GM12878 (cell line): ENCODE data around the gene S100A9. TPM values are rescaled to one million over a fixed set of nuclear protein-coding genes. Genes with fewer than 3 reads are reported as not detected.

Experiments
- ATAC-seq: fragments of 200-7000 bp; cut with Tn5 transposase; 3 replicates; pipeline ENCODE4 v1.9.1; 2020; ENCODE audit warnings: mild to moderate bottlenecking, moderate library complexity
- BruUV-seq: library from RNA; stranded (reverse); fragments of 400-500 nt; replicated peaks from 2 replicates; lab custom pipeline; 2021; lab: Mats Ljungman, UMichigan
- CTCF ChIA-PET: fragments of 300-600 bp; sonication (Branson Sonifier 250); formaldehyde crosslinking; extraction: SDS; loops from one replicate; lab custom pipeline; 2021; ENCODE audit warnings: inconsistent platforms; lab: Yijun Ruan, JAX
- POLR2A ChIA-PET: fragments of 350-600 bp; formaldehyde crosslinking; extraction: SDS; loops from one replicate; lab custom pipeline; 2021; ENCODE audit warnings: inconsistent platforms; lab: Charles Lee
- RAD21 ChIA-PET: fragments of 300-600 bp; sonication (Branson Sonifier 250); formaldehyde crosslinking; loops from one replicate; lab custom pipeline; 2023; ENCODE audit warnings: antibody characterized with exemption; ENCODE audit not compliant: unreplicated experiment; lab: Charles Lee
- SMC1A ChIA-PET: fragments of 300-600 bp; sonication (Branson Sonifier 250); formaldehyde crosslinking; loops from one replicate; lab custom pipeline; 2023; ENCODE audit not compliant: unreplicated experiment, uncharacterized antibody; lab: Charles Lee
- DNase-seq: peaks from one replicate; pipeline ENCODE4 v3.0.0-alpha.2; 2011; ENCODE audit warnings: low read depth, low spot score
- FAIRE-seq: peaks from 3 replicates; lab custom pipeline; 2011; peaks lifted over from hg19 to GRCh38; lab: Jason Lieb, UNC
- H2AFZ ChIP-seq: 2 replicates; pipeline ENCODE4 v1.6.0; 2011; ENCODE audit warnings: low read depth, low read length, control low read depth; ENCODE audit not compliant: control insufficient read depth
- H3K27ac ChIP-seq: 2 replicates; pipeline ENCODE4 v1.5.1; 2011; ENCODE audit warnings: control low read depth; ENCODE audit not compliant: control insufficient read depth, insufficient read depth
- H3K27me3 ChIP-seq, 2 experiments: replicated peaks in 1 of 2; 2 replicates each; pipeline versions ENCODE4 v1.6.0 to v1.6.1; 2011; ENCODE audit warnings: low read length in 1 of 2; ENCODE audit not compliant: control insufficient read depth in 2 of 2, insufficient read depth in 2 of 2
- H3K36me3 ChIP-seq, 2 experiments: 2 replicates each; pipeline ENCODE4 v1.5.1; 2011; ENCODE audit warnings: low read length in 1 of 2; ENCODE audit not compliant: control insufficient read depth in 2 of 2, insufficient read depth in 2 of 2
- H3K4me1 ChIP-seq: 2 replicates; pipeline ENCODE4 v1.6.1; 2011; ENCODE audit warnings: mild to moderate bottlenecking, low read length, moderate library complexity, mixed read lengths; ENCODE audit not compliant: control insufficient read depth, insufficient read depth
- H3K4me2 ChIP-seq: 2 replicates; pipeline ENCODE4 v1.6.0; 2011; ENCODE audit warnings: control low read depth; ENCODE audit not compliant: control insufficient read depth, insufficient read depth
- H3K4me3 ChIP-seq: fragments of 200-600 bp; sonication (generic); 2 replicates; pipeline ENCODE4 v1.5.1; 2016
- H3K79me2 ChIP-seq: 2 replicates; pipeline ENCODE4 v1.6.0; 2011; ENCODE audit warnings: low read length; ENCODE audit not compliant: control insufficient read depth, insufficient read depth
- H3K9ac ChIP-seq: 2 replicates; pipeline ENCODE4 v1.8.0; 2011; ENCODE audit warnings: low read length, control low read depth, mixed read lengths; ENCODE audit not compliant: control insufficient read depth, insufficient read depth
- H3K9me3 ChIP-seq: replicated peaks from 3 replicates; pipeline ENCODE4 v1.5.1; 2011; ENCODE audit warnings: mild to moderate bottlenecking, low read length; ENCODE audit not compliant: control insufficient read depth, insufficient read depth
- H4K20me1 ChIP-seq: 2 replicates; pipeline ENCODE4 v1.6.0; 2011; ENCODE audit not compliant: control insufficient read depth, insufficient read depth
- E2F8 ChIP-seq: fragments of 450-650 bp; IDR thresholded peaks from 2 replicates; pipeline ENCODE4 v1.6.1; 2018; ENCODE audit warnings: mild to moderate bottlenecking, low read depth, moderate library complexity; ENCODE audit not compliant: partially characterized antibody
- EP300 ChIP-seq, 2 experiments: fragments of 150-350 bp in 1 of 2; IDR thresholded peaks; 2 replicates each; pipeline ENCODE4 v1.6.1; 2011 to 2012; ENCODE audit warnings: low read depth in 2 of 2, low read length in 2 of 2, borderline replicate concordance in 1 of 2, improper control_type of control experiment in 1 of 2, inconsistent platforms in 1 of 2; ENCODE audit not compliant: control insufficient read depth in 1 of 2
- KAT2A ChIP-seq: conservative IDR thresholded peaks from 2 replicates; pipeline ENCODE4 v1.6.1; 2011; ENCODE audit warnings: low read depth, low read length; ENCODE audit not compliant: control insufficient read depth
- POLR2A ChIP-seq: IDR thresholded peaks from 2 replicates; pipeline ENCODE4 v1.6.1; 2011; ENCODE audit warnings: low read depth, mild to moderate bottlenecking, low read length
- SMARCA5 ChIP-seq: fragments of 450-650 bp; IDR thresholded peaks from 2 replicates; pipeline ENCODE4 v1.6.1; 2017; ENCODE audit warnings: mild to moderate bottlenecking
- TARDBP ChIP-seq: IDR thresholded peaks from 2 replicates; pipeline ENCODE4 v1.6.1; 2016; ENCODE audit warnings: borderline replicate concordance
- ZZZ3 ChIP-seq: IDR thresholded peaks from 2 replicates; pipeline ENCODE4 v1.6.1; 2011; ENCODE audit warnings: low read depth; ENCODE audit not compliant: control insufficient read depth, insufficient read length
- WGBS: methylation state at CpG from one replicate; pipeline ENCODE4 v1.1.6; 2016; ENCODE audit warnings: low lambda C conversion rate; ENCODE audit not compliant: insufficient replicate concordance, insufficient coverage; ENCODE audit errors: missing lambda C conversion rate; 5-methylcytosine and 5-hydroxymethylcytosine counted together
- in situ Hi-C: fragments of 300-500 bp; cut with MboI; formaldehyde crosslinking; loops from 9 replicates; pipeline ENCODE4 v1.14.3; 2018; ENCODE audit warnings: mixed read lengths
- intact Hi-C: fragments of 100-400 bp; cut with micrococcal nuclease; formaldehyde crosslinking; loops from one replicate; pipeline ENCODE4 v1.14.2; 2022; ENCODE audit not compliant: unreplicated experiment
- polyA plus RNA-seq, 11 experiments: library from polyadenylated mRNA; depleted of rRNA in 4 of 11; unstranded in 6 of 11; stranded (reverse) in 5 of 11; fragments of >200 nt; fragmentation: Nextera tagmentation in 4 of 11; fragmentation: Illumina TruSeq in 1 of 11; extraction: Ambion mirVana in 4 of 11; extraction: Trizol in 1 of 11; gene quantifications; 1 replicate in 1 of 11; 2 replicates in 10 of 11; pipeline versions ENCODE4 v1.2.1 to v1.2.3, GENCODE V29; 2011 to 2016; ENCODE audit warnings: inconsistent platforms in 2 of 11, missing spikeins in 2 of 11, low read depth in 1 of 11
- total RNA-seq, 4 experiments: library from RNA; depleted of rRNA in 3 of 4; stranded (reverse); fragments of >200 nt in 3 of 4; fragmentation: Illumina TruSeq in 1 of 4; extraction: Trizol in 1 of 4; gene quantifications; 2 replicates each; pipeline versions ENCODE4 v1.2.1 to v1.2.3, GENCODE V29; 2013 to 2021

Gene S100A9
- total and polyA plus RNA-seq, 10 of the 15 experiments (the other 5 are each of a cell fraction or from before 2014, with no cell fraction given): 0.22 to 1.7 (median 0.49) TPM; not detected in 3

DNA sequence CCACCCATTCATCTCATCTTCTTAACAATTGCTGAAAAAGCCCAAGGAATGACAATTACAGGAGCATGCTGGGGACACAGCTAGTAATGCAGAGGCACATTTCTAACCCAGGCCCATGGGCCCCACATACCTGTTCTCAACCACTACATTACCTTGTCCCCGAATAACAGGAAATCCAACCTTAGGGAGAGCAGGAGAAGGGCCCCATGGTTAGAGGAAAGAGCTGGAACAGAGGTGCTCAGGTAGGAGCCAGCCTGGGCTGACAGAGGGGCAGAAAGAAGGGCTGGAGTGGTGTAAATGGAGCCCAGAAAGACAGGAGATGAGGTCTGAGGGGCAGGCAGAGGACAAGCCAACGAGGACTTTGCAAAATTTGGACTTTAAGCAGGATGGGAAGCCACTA lies 44.6 kb downstream of the S100A9 start (continued):
- no peak for TF ChIP-seq ZZZ3
- no peak for TF ChIP-seq EP300 (IDR thresholded peaks at IDR 0.05; ENCODE audit: borderline replicate concordance in 1 of 2, control insufficient read depth in 1 of 2, low read depth in 2 of 2, low read length in 2 of 2)
- no peak for TF ChIP-seq TARDBP

DNA sequence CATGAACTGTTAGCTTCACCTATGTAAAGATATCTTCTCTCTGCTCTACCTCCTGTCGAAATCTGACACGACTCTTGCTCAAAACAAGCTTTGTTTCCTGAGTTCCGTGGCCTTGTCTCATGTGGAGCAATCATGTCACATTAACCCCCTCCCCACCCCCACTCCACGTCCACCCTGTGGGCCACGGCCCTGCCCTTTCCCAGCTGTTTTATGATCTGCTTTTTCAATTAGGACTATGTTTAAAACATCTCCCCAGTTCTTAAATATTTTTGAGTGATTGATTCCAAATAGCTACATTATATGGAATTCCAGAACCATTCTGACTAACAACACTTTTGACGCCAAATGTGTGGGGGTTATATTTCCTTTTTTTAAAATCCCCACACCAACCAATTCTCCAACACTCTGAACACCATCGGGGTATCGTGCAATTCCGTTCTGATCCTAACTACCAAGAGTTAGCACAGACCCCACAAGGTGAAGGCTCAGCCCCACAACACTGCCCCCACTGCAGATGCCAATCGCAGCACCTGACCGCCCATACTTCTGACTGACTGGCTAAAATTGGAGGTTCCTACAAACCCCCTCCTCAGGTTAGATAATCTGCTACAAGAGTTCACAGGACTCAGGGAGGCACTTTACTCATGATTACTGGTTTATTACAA lies 45.9 kb downstream of the S100A9 start:
- POLR2A ChIA-PET: no interaction called here
- Histone ChIP-seq H3K27ac (no peak overlapping the region), H3K79me2 (no peaks in the 10 kb centered on the region), H2AFZ (no peak overlapping the region), H3K4me3 (no peak overlapping the region), H3K9ac (no peak overlapping the region), H3K9me3 (no peaks in the 10 kb centered on the region), H3K36me3 (no peaks in the 10 kb centered on the region), H3K27me3 (peaks cover 0 to 4% of the 10 kb centered on the region in 2 experiments; a peak in 1 of 4 replicates), H3K4me1 (no peaks in the 10 kb centered on the region), H4K20me1 (no peaks in the 10 kb centered on the region), H3K4me2 (no peak overlapping the region)
- in situ Hi-C loops (no loop called here), intact Hi-C loops (loop anchor here (1.0 to 5.0 kb wide), 2 partner anchors 48 to 94 kb away; no protein-coding TSS in a partner anchor)
- RAD21 ChIA-PET: interaction anchor here (0.6 to 1.0 kb wide), 2 partner anchors 48 to 51 kb away, joined by 3 to 5 read pairs; no protein-coding TSS in a partner anchor
- WGBS: 55% methylated on average over 11 of the region's 11 CpGs
- TF ChIP-seq KAT2A (no peak), E2F8 (no peak), POLR2A (no peak), SMARCA5 (no peak)
- SMC1A ChIA-PET: interaction anchor here (0.6 to 1.5 kb wide), 3 partner anchors 49 to 300 kb away, joined by 3 to 4 read pairs (median 4); no protein-coding TSS in a partner anchor
- no peak for FAIRE-seq
- no peak for DNase-seq
- no TSS peak for BruUV-seq
- CTCF ChIA-PET: interaction anchor here (0.7 to 6.8 kb wide), 7 partner anchors 43 to 116 kb away, joined by 3 to 44 read pairs (median 4); no protein-coding TSS in a partner anchor
- ATAC-seq: no peak
